Peyer's patch (tissue), 4 donors: ENCODE data around the gene GBX2.

Source experiments
- POLR2A ChIP-seq, 2 donors: fragments of 450-650 bp; IDR thresholded peaks; one replicate each; pipeline ENCODE4 v1.5.1; 2017; ENCODE audit warnings: antibody characterized with exemption in 2 of 2, mild to moderate bottlenecking in 2 of 2, moderate library complexity in 2 of 2
- TF ChIP-seq, protein P1 (sequence below), 6 experiments: fragments of 450-650 bp in 4 of 6; fragments of 200-600 bp in 2 of 6; sonication (generic) in 1 of 6; IDR thresholded peaks; one replicate each; pipeline ENCODE4 v1.5.1; 2017 to 2019; ENCODE audit warnings: antibody characterized with exemption in 6 of 6, mild to moderate bottlenecking in 3 of 6, moderate library complexity in 1 of 6

DNA sequence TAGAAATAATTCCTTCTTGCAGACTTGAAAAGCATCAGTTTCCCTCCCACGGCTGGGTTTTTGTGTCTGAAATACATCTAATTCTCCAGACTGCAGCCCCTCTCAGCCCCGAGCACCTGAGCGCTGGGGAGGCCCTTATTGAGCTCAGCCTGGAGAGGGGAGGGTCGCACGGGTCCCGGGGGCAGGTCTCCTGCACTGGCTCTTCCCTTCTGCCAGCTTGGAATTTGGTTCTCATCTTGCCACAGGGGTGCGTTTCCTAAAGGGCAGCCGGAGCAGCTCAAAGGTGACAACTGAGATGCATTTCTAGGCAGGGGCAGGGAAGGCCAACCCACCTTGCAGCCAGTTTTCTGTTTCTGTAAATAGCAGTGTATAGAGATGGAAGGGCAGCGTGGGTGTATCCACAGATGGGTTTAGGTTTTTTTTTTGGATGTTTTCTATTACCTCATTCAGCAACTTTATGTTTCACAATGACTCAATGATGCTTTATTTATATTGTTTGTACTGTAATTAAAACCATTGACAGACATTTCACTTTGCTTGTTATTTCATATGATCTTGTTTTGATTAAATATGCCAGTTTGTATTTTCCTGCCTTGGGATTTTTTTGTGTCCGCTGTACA is 37.0 kb downstream of the GBX2 start:
- TF ChIP-seq, protein P1, sequence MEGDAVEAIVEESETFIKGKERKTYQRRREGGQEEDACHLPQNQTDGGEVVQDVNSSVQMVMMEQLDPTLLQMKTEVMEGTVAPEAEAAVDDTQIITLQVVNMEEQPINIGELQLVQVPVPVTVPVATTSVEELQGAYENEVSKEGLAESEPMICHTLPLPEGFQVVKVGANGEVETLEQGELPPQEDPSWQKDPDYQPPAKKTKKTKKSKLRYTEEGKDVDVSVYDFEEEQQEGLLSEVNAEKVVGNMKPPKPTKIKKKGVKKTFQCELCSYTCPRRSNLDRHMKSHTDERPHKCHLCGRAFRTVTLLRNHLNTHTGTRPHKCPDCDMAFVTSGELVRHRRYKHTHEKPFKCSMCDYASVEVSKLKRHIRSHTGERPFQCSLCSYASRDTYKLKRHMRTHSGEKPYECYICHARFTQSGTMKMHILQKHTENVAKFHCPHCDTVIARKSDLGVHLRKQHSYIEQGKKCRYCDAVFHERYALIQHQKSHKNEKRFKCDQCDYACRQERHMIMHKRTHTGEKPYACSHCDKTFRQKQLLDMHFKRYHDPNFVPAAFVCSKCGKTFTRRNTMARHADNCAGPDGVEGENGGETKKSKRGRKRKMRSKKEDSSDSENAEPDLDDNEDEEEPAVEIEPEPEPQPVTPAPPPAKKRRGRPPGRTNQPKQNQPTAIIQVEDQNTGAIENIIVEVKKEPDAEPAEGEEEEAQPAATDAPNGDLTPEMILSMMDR (IDR thresholded peaks at IDR 0.05) = no peak
- TF ChIP-seq POLR2A (IDR thresholded peaks at IDR 0.05) = no peak
